Right lobe of liver (tissue), 6 donors: ENCODE results near the gene MBD6. TPM values are rescaled to one million over a fixed set of nuclear protein-coding genes. Genes with fewer than 3 reads are reported as not detected.

Experiments
- ATAC-seq, 4 donors: fragments of 200-7000 bp; cut with Tn5 transposase; one replicate each; pipeline ENCODE4 v1.9.1; 2020; ENCODE audit warnings: mild to moderate bottlenecking in 4 of 4, moderate library complexity in 4 of 4
- DNase-seq, 3 donors: peaks; one replicate each; pipeline ENCODE4 v3.0.0-alpha.2; 2020
- H3K27ac ChIP-seq, 3 donors: fragments of 200-600 bp; one replicate each; pipeline ENCODE4 v1.8.0; 2022
- H3K27me3 ChIP-seq, 2 donors: fragments of 200-600 bp; one replicate each; pipeline ENCODE4 v1.8.0; 2022
- H3K36me3 ChIP-seq, 4 donors: fragments of 200-600 bp; sonication (generic) in 1 of 4; one replicate each; pipeline versions ENCODE4 v1.5.1 to v1.8.0; 2017 to 2022; ENCODE audit warnings: control low read depth in 1 of 4
- H3K4me1 ChIP-seq, 4 donors: fragments of 200-600 bp; sonication (generic) in 1 of 4; one replicate each; pipeline versions ENCODE4 v1.5.1 to v1.8.0; 2017 to 2022; ENCODE audit warnings: control low read depth in 1 of 4
- H3K4me3 ChIP-seq, 3 donors: fragments of 200-600 bp; one replicate each; pipeline ENCODE4 v1.8.0; 2022
- H3K9me3 ChIP-seq, 4 donors: fragments of 200-600 bp; sonication (generic) in 1 of 4; one replicate each; pipeline versions ENCODE4 v1.5.1 to v1.8.0; 2017 to 2022; ENCODE audit warnings: control low read depth in 1 of 4
- POLR2A ChIP-seq: fragments of 450-650 bp; IDR thresholded peaks from one replicate; pipeline ENCODE4 v1.6.1; 2017; ENCODE audit warnings: antibody characterized with exemption, mild to moderate bottlenecking
- WGBS: methylation state at CpG from one replicate; pipeline ENCODE4 v1.1.6; 2018; ENCODE audit warnings: low coverage, low lambda C conversion rate; ENCODE audit not compliant: insufficient coverage; ENCODE audit errors: missing lambda C conversion rate; 5-methylcytosine and 5-hydroxymethylcytosine counted together
- intact Hi-C, 2 donors: fragments of 100-400 bp; cut with DNase I; formaldehyde crosslinking; loops; one replicate each; pipeline versions ENCODE4 v1.11.2 to v1.14.1; 2022
- total RNA-seq, 6 experiments: library from RNA; depleted of rRNA in 2 of 6; stranded (reverse); fragments of >200 nt in 2 of 6; fragmentation: NEBNext Ultra II Directional in 3 of 6; extraction: Animal tissue kit (Norgen Biotek cat#: 25700) in 3 of 6; gene quantifications; one replicate each; pipeline versions ENCODE4 v1.1.0 to v1.2.4, GENCODE V29; 2016 to 2023
- TF ChIP-seq, protein P1 (sequence below), 4 donors: fragments of 200-600 bp in 3 of 4; fragments of 450-650 bp in 1 of 4; IDR thresholded peaks; one replicate each; pipeline versions ENCODE4 v1.5.1 to v1.8.0; 2016 to 2022; ENCODE audit warnings: antibody characterized with exemption in 4 of 4, mild to moderate bottlenecking in 2 of 4
- donor health status: DM: no; HTN: yes; CAD: no.
- donor health status: DM: no; HTN: no; CAD: no.
- donor health status: DM: no; HTN: no; CAD: no.
- donor health status: DM: no; HTN: yes; CAD: no.
- donor health status: DM: no; HTN: yes; CAD: no.

MBD6 gene
- total RNA-seq, 6 experiments from 2014 or later = 7.4 to 61.1 (median 39.3) TPM

DNA sequence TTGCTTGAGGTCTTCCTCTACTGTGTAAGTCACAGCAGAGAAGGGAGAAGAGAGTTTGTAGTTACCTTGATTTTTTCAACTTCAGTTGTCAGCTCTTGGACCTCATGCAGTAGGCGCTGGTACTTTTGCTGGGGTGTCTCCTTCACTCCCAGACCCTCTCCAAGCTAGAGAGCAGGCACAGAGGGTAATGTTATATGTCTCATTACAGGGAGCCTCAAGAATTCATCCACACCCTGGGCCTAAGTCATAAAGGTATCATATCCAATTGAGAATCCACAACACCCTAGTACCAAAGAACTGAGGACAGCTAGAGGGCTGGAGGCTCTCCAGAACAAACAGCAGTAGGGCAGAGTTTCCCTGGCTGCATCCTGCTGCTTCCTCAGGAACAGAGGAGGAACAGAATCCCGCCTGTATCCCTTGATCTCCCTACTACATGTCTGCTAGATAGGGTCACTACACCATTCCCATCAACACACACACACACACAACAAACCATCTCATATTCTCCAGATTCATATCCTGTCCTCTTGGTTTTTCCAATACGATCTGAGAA is 12.4 kb downstream of the MBD6 start:
- Histone ChIP-seq H3K27ac (no peak overlapping the region), H3K4me3 (no peak overlapping the region), H3K27me3 (no peaks in the 10 kb centered on the region), H3K4me1 (no peaks in the 10 kb centered on the region), H3K36me3 (peaks cover 0 to 42% (median 26%) of the 10 kb centered on the region in 4 donors), H3K9me3 (no peaks in the 10 kb centered on the region)
- intact Hi-C loops = no loop called here
- 82% methylated on average over 2 of the region's 3 CpGs for WGBS
- TF ChIP-seq, protein P1, sequence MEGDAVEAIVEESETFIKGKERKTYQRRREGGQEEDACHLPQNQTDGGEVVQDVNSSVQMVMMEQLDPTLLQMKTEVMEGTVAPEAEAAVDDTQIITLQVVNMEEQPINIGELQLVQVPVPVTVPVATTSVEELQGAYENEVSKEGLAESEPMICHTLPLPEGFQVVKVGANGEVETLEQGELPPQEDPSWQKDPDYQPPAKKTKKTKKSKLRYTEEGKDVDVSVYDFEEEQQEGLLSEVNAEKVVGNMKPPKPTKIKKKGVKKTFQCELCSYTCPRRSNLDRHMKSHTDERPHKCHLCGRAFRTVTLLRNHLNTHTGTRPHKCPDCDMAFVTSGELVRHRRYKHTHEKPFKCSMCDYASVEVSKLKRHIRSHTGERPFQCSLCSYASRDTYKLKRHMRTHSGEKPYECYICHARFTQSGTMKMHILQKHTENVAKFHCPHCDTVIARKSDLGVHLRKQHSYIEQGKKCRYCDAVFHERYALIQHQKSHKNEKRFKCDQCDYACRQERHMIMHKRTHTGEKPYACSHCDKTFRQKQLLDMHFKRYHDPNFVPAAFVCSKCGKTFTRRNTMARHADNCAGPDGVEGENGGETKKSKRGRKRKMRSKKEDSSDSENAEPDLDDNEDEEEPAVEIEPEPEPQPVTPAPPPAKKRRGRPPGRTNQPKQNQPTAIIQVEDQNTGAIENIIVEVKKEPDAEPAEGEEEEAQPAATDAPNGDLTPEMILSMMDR (IDR thresholded peaks at IDR 0.05) = no peak
- TF ChIP-seq POLR2A = no peak
- DNase-seq = no peak
- ATAC-seq = peak; percentile 57 to 75 (median 64)

DNA sequence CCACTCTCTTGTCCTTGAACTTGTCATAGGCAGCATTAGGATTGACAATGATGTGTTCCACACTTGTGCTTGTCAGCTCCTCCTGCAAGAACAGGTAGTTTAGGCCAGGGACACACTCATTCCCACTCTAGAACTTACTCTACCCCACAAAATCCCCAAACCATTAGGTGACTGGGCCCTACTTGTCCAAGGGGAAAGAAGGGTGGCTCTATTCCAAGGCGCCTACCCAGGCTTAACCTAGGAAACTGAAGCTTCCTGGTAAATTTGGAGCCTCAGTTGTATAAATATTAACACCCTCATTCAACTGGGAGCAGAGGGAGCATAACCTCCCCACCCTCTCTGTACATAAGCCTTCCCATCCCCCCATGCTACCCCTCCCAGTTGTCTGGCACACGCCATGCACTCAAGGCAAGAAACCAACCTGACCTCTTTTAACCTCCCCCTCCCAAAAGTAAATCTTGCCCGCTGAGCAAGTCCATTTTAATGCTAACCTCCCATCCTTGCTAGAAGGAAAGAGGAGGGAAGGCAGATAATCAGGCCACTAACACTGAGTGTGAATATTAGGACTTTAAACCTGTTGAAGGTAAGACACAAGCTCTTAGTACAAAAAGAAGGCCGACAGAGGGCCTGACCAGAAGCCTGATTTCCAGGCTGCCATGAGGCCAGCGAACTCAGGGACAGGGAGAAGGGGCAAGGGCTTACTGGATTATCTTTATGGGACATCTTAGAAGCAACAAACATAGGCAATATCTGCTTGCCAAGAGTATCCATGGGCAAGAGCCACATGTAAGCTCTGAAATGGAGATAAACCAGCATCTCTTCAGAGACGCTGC is 13.4 kb downstream of the MBD6 start:
- no peaks in the 10 kb centered on the region for H3K27me3 ChIP-seq
- peaks cover 0 to 33% (median 21%) of the 10 kb centered on the region in 4 donors for H3K36me3 ChIP-seq
- H3K4me1 ChIP-seq = no peaks in the 10 kb centered on the region
- DNase-seq = no peak
- no peak overlapping the region for H3K27ac ChIP-seq
- WGBS = 70% methylated on average over 5 of the region's 6 CpGs
- no peak overlapping the region for H3K4me3 ChIP-seq
- TF ChIP-seq, protein P1 (IDR thresholded peaks at IDR 0.05) = no peak
- TF ChIP-seq POLR2A = no peak
- intact Hi-C loops = no loop called here
- no peaks in the 10 kb centered on the region for H3K9me3 ChIP-seq
- no peak for ATAC-seq

DNA sequence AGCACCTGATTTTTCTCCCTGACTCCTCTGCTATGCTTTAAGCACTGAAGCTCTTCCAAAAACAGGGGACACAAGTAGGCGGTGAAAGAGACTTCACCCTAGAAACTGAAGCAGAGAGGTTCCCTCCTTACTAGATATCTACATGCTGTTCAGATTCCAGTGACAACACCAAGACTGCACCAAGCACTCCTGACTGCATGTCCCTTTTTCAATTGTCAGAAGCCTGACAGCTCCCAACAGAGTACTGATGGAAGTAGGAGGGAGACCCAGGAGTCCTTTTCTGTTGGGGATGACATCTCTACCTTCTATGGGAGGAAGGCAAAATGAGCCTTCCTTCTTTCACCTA is 13.9 kb downstream of the MBD6 start:
- DNase-seq (no peak), ATAC-seq (no peak)
- Histone ChIP-seq H3K9me3 (no peaks in the 10 kb centered on the region), H3K36me3 (peaks cover 0 to 33% (median 19%) of the 10 kb centered on the region in 4 donors), H3K4me3 (no peak overlapping the region), H3K27me3 (no peaks in the 10 kb centered on the region), H3K27ac (no peak overlapping the region), H3K4me1 (no peaks in the 10 kb centered on the region)
- WGBS = 90% methylated on average over 1 of the region's 1 CpG
- intact Hi-C loops = no loop called here
- no peak for TF ChIP-seq POLR2A
- TF ChIP-seq, protein P1 (IDR thresholded peaks at IDR 0.05) = no peak

DNA sequence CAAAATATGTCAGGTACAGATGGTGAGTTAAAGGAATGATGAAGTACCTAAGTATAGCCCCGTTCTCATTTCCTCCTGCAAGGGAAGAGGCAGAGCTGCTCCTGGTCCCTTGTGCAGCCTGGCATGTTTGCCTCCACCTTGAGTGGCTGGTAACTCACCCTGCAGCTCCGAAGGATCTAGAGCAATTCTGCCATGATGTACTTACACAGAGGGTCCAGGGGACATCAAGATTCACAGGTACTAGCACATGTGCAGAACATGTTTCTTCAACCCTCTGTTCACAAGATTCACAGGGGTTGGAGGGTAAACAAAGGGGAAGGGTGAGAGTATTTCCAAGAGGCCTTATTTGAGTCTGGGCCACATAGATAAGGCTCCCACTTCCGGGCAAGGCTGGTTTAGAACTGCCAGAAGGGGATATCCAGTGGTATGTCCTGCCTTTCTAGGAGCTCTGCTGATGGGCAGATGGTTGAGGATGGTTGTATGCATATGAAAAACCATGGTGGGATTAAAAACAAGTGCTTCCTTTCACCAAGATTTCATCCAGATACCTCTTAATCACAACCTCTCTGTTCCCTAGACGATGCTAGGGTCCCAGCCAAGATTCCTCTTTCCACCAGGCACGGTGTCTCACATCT is 16.6 kb downstream of the MBD6 start:
- intact Hi-C loops = no loop called here
- no peaks in the 10 kb centered on the region for H3K9me3 ChIP-seq
- TF ChIP-seq, protein P1 (IDR thresholded peaks at IDR 0.05) = no peak
- no peak for TF ChIP-seq POLR2A
- 85% methylated on average over 4 of the region's 5 CpGs for WGBS
- no peaks in the 10 kb centered on the region for H3K4me1 ChIP-seq
- H3K4me3 ChIP-seq = no peak overlapping the region
- H3K27ac ChIP-seq = no peak overlapping the region
- peaks cover 0 to 17% (median 5%) of the 10 kb centered on the region in 4 donors for H3K36me3 ChIP-seq
- no peak for ATAC-seq
- no peak for DNase-seq
- no peaks in the 10 kb centered on the region for H3K27me3 ChIP-seq
